GM19395 (cell line): Measurements from ENCODE around the gene GALNT13.

Experiments used
- ATAC-seq: cut with Tn5 transposase; IDR thresholded peaks from one replicate; pipeline ENCODE4 v1.9.1; 2021; ENCODE audit warnings: mild to moderate bottlenecking, moderate library complexity; ENCODE audit not compliant: unreplicated experiment

GALNT13 gene

DNA sequence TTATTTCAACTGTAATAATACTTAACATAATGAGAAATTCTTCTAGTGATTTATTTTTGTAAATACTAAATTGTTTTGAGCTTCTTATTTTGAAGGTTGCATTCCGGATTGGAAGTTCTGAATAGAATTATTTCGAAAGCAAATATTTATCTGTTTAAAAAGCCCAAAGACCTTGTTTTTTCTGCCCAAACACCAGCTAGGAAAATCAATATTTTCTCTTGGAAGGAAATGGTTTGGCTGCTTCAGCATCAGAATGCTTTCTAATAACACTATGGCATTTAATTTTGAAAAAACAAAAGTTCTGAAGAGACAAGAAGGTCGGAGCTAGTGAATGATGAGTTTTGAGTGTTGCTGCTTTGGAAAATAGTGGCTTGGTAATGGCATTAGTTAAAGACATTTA is 522.9 kb downstream of the GALNT13 start:
- no peak for ATAC-seq

GRCh38 chr2:154400563-154401290 is 529.0 kb downstream of the GALNT13 start:
- ATAC-seq = no peak

DNA sequence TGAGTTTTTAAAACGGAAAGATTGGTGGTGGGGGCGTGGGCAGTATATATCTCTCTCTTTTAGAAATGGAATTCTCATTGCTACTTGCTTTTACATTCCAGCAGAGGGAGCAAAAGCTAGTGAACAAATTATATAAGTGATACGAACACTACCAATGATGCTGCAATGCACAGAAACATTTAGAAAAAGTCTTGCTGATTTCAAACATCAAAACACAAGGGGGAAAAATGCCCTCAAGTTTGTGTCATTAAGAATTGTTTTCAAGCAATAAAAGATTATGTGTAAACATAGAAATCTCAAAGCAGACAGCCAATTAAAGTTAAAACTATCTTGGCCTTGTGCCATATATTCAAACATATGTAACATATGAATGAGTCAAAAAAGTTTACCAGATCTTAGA is 530.5 kb downstream of the GALNT13 start:
- no peak for ATAC-seq

DNA sequence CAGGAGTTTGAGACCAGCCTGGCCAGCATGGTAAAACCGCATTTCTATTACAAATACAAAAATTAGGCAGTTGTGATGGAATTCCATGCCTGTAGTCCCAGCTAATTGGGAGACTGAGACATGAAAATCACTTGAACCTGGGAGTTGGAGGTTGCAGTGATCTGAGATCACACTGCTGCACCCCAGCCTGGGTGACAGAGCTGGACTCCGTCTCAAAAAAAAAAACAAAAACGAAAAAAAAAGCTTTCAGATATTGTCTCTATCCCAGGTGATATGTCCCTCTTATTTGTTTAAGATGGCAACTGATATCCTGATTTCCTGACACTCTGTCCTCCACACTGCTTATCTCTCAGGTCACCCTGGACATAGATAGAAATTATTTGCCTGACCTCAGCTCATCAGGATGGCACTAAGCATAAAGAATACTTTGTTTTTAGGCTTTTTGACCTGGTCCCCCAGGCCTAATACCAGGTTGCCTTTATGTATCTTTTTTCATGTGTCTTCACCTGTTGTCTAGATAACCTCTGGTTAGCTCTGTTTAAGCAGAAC is 531.6 kb downstream of the GALNT13 start:
- ATAC-seq = no peak

GRCh38 chr2:154408786-154409185 is 537.1 kb downstream of the GALNT13 start:
- ATAC-seq = no peak

DNA sequence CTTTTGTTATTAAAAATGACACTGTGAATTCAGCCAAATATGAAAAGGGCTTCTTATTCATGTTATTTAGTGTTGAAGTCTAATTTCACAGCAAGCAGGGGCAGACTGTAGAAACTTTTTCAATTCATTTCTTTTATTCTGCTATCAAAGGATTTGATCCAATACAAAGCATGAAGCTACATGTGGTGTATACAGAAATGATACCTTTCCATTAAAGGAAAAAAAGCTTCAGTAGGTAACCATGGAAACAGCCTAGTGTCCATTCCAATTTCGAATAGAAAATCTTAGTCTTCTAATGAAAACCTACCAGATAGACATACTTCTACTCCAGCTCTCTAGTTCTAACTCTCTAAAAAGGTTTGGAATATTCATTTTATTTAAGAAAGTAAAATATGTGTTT is 550.5 kb downstream of the GALNT13 start:
- no peak for ATAC-seq

DNA sequence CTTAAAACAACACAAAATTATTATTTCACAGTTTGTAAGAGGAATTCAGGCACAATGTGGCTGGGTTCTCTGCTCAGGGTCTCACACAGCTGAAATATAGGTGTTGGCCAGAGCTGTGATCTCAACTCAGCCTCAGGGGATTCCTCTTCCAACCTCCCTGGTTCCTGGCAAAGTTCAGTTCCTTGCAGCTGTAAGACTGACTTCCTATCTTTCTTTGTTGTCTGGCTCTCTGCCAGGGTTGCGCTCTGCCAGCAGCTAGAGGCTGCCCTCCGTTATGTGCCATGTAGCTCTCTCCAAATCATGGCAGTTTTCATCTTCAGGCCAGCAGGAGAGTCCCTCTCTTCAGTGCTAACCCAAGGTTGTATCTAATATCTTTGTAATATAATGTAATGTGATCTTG is 554.3 kb downstream of the GALNT13 start:
- ATAC-seq = no peak

- no peak for ATAC-seq
Measured at GRCh38 chr2:154427453-154427852, 555.7 kb downstream of the GALNT13 start.

- no peak for ATAC-seq
Measured at GRCh38 chr2:154428022-154428421, 556.3 kb downstream of the GALNT13 start.

GRCh38 chr2:154433010-154433409 is 561.3 kb downstream of the GALNT13 start:
- ATAC-seq = no peak

DNA sequence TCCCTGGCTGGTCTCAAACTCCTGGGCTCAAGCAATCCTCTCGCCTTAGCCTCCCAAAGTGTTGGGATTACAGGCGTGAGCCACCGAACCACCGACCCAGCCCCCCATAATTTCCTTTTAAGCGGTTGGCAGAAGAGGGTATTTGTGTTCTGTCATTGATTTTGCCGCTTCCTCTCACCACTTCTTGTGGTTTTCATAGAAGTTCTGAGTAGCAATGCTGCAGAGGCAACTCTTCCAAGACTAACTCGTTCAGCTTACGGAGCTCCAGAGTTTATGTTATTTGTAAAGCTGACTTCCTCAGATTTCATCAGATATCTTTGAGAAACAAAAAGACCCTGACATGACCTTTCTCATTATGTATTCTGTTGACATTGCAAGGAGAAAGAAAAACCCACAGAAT is 565.4 kb downstream of the GALNT13 start:
- no peak for ATAC-seq

- ATAC-seq = no peak
Measured at GRCh38 chr2:154439156-154439555, 567.4 kb downstream of the GALNT13 start.

DNA sequence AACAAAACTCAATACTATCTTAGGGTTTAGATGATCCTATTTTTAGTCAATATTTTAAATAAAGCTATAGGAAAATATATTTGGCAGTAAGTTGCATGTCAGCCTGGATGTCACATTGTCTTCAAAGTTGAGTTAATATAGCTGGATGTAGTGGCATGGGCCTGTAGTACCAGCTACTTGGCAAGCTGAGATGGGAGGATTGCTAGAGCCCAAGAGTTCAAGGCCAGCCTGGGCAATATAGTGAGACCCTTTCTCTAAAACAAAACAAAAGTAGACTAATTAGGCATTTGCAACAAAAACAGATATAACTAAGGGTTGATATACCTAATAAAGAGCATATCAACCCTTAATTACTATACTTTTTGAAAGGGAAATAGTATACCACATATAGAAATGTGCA is 572.2 kb downstream of the GALNT13 start:
- no peak for ATAC-seq

- ATAC-seq = no peak
Measured at GRCh38 chr2:154446324-154446723, 574.6 kb downstream of the GALNT13 start.

- no peak for ATAC-seq
Measured at GRCh38 chr2:154447727-154448418, 576.2 kb downstream of the GALNT13 start.

GRCh38 chr2:154449951-154450658 is 578.4 kb downstream of the GALNT13 start:
- no peak for ATAC-seq

GRCh38 chr2:154452471-154452870 is 580.7 kb downstream of the GALNT13 start:
- ATAC-seq = no peak

GRCh38 chr2:154452906-154453493 is 581.3 kb downstream of the GALNT13 start:
- ATAC-seq = no peak

DNA sequence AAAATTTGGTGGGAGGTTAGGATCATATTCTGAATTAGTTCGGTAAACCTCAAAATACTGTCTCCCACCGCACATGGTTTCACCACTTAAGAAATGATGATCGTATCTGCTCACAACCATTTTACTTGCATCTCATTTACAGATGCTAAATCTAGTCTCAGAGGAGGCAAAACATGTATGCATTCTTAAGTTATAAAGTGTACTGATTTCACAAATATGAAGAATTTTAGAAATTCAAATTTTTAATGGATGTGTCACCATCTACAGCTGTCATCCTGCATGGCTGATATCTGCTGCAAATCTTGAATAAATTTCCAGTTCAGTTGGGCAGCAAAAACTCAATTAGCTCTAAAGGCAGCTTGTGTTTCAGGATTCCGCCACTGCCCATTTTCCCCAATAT is 583.4 kb downstream of the GALNT13 start:
- ATAC-seq = no peak

DNA sequence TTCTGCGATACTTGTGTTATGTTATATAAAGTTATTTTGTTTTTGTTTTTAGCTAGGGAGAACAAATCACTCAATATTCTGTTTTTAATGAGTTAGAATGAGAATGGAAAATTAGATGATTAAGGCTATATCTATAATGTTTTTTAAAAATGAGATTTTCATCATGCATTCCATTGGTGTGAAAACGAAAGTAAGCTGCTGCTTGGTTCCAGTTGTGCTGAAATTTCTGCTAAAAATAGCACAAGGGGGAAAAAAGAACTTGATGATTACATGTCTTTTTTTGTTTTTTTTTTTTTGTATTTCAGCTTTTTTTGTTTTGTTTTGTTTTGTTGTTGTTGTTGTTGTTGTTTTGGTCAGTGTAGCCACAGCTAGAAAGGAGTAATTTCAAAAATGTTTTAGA is 584.1 kb downstream of the GALNT13 start:
- no peak for ATAC-seq

DNA sequence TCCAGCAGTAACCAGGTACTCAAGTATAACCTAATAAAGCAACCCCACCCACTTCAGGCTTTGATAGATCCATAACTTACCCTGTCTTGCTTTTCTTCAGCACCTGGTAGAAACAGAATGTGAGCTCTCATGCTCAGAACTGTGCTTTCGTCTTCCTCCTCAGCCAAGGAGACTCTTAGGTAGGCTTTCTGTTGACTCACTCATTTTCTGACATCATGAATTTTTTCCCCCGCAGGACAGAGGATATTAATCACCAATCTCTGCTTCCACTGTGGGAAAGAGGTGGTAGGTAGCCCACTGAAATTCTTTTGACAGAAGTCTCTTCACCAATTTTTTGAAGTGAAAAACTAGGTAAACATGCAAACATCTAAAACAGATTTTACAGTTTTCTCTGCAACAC is 585.6 kb downstream of the GALNT13 start:
- ATAC-seq = no peak
